NCI-H187 treated with DMSO at 0.1 percent for 48 hours (cell line): ENCODE measurements around the gene HOXB3.
A peak's percentile ranks its signal among the peaks of the same experiment; 100 is the strongest.

ENCODE experiments used
- DNase-seq: peaks from one replicate; lab custom pipeline; 2025; lab: John Stamatoyannopoulos, UW

The HOXB3 gene

GRCh38 chr17:48625495-48626244, 35.6 kb upstream of the HOXB3 start:
- no peak for DNase-seq

- DNase-seq: no peak
Observed at GRCh38 chr17:48624544-48625494, 34.8 kb upstream of the HOXB3 start.

DNA sequence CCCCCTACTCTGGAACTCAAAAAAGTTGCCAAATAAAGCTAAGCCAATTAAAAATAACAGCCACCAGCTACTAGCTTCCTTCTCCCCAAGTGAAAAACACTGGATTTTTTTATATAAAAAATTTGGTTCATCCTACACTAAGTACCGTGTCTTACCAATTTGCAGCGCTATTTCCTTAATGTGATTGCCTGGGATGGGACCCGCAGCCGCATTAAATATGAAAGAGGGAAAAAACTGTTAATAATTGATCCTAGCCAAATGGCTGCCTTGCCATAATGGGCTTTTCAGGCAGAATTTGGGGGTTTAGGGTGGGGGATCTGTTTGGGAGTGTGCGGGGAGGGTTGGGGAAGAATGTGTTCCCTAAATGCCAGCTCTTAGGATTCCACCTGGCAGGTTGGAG, 34.1 kb upstream of the HOXB3 start:
- no peak for DNase-seq

- no peak for DNase-seq
Observed at GRCh38 chr17:48623583-48623982, 33.5 kb upstream of the HOXB3 start.

- DNase-seq: no peak
Observed at GRCh38 chr17:48622857-48623256, 32.8 kb upstream of the HOXB3 start.

DNA sequence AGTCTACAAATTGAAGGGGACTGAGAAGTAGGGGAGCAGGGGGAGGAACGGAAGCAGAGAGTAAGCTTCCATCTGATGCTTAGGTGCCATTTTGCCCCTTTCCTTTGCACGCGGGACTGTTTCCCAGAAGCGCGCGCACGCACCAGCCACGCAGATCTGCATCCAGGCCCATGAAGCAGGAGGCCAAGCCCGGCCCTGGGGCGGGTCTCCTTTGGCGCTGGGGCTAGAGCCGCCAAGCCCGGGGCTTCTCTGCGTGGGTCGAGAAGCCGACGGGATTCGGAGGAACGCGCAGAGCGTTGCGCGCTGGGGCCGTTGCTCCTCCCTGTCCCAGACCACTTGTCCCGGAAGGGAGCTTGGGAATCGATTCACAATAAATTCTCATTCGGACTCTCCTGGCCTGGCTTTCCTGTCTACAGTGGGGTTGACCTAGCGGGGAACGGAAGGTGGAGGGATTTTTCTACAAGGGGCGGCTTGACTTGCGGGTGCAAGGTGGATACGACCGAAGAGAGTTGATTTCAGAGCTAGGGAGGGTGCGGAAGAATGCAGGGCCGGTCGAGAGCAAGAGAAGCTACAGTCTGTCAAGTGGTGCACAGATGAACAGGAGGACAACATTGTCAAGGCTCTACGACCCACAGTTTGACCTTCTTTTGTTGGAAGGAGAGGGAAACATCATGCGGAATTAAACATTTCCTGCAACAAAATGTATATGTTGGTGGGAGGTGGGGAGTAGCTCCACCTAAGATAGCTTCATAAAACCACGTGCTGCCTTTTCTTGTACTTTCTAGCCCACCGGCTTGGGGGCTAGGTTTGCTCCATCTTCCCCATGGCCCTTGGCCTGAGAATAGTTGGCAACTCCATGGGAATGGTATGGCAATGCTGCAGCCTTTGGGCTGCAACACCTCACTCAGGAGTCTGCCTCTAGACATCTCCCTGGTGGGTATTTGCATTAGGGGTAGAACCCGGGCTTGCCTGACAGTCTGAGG, 31.7 kb upstream of the HOXB3 start:
- DNase-seq: no peak

DNA sequence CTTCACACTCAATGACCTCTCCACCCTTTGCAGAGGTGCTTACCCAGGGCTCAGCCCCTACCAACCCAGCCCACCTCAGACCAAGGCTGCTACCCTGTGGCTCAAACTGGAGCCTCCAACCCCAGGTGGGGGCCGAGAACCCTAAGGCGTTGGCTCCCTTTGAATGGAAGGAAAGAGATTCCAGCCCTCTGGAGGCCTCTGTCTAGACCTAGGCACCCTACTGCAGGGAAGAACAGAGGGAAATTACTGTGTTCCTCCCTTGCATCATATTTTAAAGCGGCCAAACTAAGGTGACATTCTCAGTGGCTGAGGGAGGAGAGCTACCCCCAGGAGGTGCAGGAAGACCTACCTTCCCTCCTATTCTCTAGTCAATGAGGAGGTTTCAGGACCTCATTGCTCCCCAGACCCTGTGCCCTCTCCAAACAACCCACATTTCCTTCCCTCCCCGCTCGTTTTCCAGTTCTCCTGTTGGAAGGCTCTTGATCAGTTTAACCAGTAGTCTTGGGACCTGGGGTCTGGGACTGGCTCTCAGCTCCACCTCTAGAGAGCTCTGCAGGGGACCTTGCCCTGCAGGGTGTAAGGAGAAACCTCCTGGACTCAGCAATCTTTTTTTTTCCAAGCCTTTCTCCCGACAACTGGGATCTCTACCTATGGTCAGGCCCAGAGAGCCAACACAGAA, 30.6 kb upstream of the HOXB3 start:
- DNase-seq: no peak

- DNase-seq: no peak
Observed at GRCh38 chr17:48619826-48620449, 29.9 kb upstream of the HOXB3 start.

GRCh38 chr17:48618256-48618896, 28.3 kb upstream of the HOXB3 start:
- DNase-seq: peak; percentile 33

DNA sequence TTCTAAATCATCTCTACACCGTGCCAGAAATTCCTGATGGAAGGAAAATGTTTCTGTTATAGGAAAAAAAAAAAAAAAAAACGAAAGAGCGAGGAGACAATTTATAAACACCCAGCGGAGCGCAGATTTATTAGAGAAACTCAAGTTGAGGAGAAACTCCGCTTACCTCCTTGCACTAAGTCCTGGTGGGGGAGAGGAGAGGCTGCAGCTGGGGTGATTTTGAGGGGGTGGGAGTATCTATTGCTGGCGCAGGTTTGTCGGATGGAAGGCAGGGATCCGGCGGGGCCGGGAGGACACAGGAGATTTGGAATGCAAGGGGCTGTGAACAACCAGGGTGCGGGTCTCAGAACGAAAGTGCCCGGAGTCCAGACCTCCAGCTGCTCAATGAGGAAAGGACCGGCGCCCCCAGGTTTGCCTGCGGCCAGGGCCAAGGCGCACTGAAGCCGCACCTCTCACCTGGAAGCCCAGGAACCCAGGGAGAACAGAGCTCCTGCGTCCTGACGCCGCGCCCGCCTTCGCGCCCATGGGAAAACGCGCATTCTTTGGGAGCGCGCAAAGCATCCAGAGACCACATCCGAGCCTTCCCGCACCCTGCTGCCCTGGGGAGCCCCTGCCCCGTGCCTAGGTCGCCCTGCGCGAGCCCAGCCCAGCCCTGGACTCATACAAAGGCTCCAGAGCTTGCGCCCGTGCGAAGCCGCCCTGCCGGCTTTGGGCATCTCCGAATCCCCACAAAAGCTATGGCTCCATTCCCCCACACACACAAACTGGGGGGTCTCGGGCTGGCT, 27.6 kb upstream of the HOXB3 start:
- no peak for DNase-seq

DNA sequence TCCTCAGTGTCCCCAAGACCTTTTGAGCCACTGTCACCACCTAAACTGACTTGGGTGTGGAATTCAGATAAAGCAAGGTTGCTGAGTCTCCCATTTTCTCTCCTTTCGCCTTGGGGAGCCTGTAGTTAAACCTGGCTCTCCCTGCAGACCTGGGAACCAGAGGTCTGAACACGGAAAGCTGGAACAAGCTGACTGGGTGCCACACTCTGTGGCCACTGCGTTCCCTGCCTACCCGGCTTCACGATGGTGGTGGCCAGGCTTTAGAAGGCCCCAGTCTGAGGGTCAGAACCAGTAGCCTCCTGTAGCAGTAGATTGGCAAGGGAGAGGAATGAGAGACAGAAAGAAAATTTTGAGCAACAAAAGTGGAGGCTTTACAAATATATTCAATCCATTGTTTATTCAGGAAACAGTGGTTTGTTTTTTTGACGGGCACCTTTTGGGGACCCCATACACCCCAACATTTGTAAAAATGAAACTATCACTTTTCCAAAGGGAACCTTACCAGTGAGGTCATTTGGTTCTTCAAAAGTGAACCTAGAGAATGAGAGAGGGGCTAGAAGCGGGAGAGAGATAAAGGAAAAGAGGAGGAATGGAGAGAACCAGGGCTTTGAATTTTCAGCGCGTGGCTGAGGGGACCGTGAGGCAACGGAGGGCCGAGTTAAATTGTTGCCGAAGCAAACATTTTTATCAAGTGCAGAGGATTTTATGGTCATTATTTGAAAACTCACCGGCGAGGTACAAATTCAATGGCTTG, 26.9 kb upstream of the HOXB3 start:
- DNase-seq: no peak

- DNase-seq: no peak
Observed at GRCh38 chr17:48615963-48616716, 26.1 kb upstream of the HOXB3 start.

GRCh38 chr17:48615047-48615962, 25.3 kb upstream of the HOXB3 start, which contains the start of gene HOXB8:
Gene HOXB8 (minus strand): TSS chr17:48615292. CDS start chr17:48614704, 588 bp downstream.
- no peak for DNase-seq

DNA sequence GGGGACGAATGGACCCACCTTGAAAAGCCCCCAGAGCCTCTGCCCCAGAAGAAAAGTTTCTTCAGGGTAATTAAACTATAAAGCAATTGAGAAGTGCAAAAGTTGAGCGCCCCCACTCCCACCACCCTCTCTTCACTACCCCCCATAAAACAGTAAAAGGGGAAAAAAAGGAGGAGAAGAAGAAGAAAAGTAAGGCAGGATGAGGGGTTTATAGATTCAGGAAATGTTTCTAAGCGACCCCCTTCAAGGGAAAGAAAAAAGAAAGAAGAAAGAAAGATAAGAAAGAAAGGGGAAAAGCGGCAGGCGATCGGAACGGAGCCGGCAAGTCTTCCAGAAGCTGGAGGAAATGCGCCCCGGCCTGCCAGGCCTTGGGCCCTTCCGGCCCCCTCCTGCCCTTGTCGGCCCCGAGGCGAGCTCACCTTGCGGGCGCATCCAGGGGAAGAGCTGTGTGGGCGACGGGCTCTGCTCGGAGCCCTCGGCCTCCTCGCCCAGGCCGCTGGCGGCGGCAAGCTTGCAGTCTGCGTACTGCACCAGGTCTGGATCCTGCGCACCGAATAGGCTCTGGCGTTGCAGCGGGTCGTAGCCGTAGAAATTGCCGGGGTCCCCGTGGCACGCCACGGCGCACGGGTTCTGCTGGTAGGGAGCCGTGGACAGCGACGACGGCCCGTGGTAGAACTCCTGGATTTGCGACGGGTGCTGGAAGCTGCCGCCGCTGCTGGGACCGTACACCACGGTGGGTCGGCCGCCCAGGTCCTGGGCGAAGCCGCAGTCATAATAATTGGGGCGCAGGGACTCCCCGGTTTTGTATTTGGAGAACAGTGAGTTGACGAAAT, 24.0 kb upstream of the HOXB3 start:
- DNase-seq: no peak

- no peak for DNase-seq
Observed at GRCh38 chr17:48612854-48613691, 23.0 kb upstream of the HOXB3 start.
